Ureter (tissue), 1 donor: ENCODE measurements around the gene AHR. TPM values are rescaled to one million over a fixed set of nuclear protein-coding genes. Genes with fewer than 3 reads are reported as not detected.

Experiments used
- DNase-seq: peaks from one replicate; pipeline ENCODE4 v3.0.0-alpha.2; 2020; ENCODE audit warnings: low spot score
- total RNA-seq: library from RNA; stranded (reverse); gene quantifications from one replicate; pipeline ENCODE4 v1.2.4, GENCODE V29; 2023
- donor health status: DM: yes; HTN: yes; CAD: no.

Gene AHR
- total RNA-seq, 1 donor from 2014 or later = 368 TPM

DNA sequence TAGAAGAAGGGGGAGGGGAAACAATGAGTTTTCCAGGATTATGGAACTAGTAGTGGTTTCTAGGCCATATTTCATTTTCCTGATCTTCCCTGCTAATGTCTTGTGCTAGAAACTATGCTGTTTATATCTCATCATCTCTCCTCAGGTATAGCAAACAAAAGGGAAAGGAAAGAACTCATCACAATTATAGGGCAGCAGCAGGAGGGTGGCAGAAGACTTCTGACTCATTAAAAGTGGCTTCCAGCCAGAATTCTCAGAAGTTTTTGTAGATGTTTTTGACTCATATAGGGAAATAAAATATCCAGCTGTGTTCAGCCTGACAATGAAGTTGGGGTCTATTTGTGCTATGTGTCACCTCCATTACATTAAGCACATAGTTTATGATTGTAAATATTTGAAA lies 6.5 kb downstream of the AHR start:
- no peak for DNase-seq

DNA sequence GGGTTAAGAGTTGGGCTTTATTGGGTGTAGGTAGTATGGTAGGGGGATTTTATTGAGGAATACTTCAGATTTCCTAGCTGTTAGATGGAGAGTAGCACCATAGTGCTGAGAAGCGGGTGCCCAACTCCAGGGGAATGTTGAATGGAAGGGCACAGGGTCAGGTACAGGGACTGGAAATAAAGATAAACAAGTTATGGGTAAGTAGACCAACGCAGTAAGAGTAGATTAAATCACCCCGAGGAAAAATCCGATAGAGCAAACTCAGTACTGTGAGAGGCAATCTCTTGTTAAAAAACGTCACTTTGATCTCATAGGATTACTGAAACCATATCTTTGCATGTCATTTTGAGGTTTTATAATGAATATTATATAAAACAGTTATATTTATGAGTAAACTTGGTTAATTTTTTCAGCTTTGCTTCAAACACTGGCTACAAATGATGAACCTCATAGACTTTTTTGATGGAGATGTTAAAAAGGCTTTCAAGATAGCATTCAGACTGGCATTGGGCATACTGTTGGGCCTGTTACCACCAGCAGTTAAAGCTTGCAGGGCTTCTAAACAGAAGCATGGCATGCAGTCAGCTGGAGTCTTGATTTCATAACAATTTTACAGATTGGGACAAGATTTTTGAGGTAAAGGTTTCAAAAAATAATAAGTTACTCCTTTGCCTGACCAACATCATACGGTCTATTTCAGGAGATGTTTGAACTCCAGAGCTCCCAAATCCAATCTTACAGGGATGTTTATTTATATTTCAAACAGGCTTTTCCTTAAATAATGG lies 7.1 kb downstream of the AHR start:
- DNase-seq = no peak

DNA sequence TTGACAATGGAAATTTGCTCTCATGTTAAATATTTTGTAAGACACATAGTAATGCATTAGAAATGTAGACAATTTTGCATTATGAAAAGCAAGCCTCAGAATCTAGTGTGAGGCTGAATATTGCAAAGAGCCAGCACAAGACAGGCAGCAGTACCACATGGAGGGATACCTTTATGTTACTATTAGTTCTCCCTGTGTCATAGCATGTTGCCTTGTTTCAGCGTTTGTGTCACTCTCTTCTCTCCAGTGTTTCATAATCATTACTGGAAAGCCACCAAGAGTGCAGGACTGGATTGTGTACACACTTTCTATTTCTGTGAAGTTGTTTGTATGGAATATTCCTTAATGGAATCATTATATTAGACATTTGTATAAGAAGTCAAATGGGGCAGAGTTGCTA lies 8.5 kb downstream of the AHR start:
- no peak for DNase-seq

DNA sequence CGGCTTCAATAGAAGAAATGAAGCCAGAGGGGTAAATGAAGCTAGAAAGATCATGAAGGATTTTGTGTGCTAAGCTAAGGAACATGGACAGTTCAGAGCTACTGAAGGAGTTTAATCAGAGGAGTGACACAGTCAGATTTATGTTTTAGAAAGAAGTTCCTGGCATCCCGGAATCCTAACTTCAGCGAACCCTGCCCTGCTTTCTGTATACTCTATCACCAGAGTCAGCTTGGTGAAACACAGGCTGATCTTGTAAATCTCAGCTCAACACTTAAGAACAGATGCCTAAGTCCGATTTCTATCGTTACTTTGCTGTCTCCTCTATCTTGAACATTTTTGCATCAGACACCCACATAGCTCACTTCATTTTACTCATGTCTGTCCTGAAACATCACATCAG lies 9.1 kb downstream of the AHR start:
- no peak for DNase-seq

DNA sequence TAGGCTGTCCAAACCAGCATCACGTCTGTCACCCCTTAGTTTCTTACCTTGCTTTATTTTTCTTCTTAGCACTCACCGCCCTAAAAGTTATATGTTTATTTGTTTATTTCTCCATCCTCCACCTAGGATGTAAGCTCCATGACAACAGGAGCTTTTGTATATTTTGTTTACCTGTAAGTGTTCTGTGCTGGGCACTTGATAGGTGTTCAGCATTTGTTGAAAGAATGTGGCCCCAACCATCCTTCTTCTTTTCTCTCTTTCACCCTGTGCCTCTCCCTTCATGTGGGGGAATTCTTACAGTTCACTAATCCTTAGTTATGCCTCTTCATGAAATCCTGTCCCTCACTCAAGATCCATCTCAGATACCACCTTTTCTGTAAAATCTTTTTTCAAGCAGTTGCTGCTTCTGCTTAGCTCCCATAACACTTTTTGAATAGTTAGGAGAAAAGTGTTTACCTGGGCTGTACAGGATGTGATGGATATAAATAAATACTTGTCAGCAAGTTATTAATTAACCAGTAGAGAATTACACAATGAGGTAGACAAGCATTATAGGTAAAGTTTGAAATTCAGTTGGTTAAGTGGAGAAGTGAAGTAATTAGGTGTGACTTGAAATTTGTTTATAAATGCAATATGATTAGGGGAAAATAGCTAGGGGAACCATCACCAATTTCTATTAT lies 9.7 kb downstream of the AHR start:
- DNase-seq = no peak

DNA sequence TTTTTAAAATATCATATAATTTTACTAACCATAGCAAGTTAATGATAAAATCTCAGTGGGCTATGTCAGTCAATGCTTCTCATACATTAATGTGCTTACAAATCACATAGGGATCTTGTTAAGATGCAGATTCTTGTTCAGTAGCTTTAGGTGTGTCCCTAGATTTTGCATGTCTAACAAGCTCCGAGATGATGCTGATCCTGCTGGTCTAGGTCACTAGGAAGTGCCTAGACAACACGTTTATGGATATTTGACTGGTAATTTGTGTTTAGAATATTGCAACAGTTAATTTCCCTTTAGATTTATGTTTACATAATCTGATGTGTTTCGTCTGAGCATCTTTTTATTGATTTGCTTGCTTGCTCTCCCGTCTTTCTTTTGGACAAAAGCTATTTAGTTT lies 12.7 kb downstream of the AHR start:
- DNase-seq = no peak

DNA sequence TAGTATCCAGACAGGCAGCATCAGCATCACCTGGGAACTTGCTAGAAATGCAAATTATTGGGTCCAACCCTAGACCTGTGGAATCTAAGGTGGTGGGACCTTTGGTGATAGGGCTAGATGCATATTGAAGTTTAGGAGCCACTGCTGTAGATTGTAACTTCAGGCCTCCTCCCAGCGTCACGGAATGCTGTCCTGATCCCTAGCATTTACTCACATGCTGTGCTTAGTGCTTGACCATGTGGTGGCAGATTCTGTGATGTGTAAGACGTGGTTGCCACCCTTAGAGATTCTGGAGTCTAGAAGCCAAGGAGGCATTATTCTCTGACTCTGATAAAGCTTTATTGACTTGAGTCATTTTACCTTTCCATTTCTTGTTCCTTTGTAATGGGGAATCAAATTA lies 13.5 kb downstream of the AHR start:
- DNase-seq = no peak

DNA sequence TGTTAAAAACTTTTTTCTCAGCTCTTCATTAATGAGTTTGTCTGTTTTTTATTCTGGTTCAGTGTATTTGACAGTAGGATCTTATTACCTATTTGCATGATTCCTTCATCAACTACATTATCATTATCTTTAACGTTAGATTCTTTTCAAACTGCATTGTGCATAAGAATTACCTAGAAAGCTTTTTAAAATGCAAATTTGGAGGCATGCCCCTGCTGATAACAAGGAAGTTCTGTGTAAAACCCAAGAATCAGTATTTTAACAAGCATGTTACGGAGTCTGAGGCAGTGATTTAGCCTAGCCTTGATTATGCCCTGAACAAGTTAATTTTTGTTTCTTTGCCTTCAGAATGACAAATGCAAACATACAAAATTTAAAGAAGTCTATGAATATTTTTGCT lies 14.2 kb downstream of the AHR start:
- DNase-seq = no peak

GRCh38 chr7:17313194-17313593 lies 14.7 kb downstream of the AHR start:
- DNase-seq = no peak

- no peak for DNase-seq
Observed at GRCh38 chr7:17315974-17316373, 17.5 kb downstream of the AHR start.

DNA sequence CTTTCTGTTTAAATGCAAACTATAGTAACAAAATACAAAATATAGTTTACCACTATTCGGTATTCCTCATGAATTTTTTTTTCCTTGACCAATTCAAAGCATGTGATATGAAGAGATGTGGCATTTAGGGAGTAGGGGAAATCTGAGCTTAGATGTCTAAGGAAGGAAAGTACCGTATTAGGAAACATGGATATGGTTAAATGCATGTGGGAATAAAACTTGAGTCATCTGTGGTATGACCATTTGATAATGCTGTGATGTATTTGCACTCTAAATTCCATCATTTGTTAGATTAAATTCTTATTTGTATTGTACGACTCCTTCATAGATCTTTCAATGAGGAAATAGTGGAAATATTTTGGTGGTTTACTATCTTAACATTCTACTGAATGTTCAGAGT lies 19.7 kb downstream of the AHR start:
- no peak for DNase-seq

GRCh38 chr7:17319164-17320101 lies 21.0 kb downstream of the AHR start:
- DNase-seq = no peak

DNA sequence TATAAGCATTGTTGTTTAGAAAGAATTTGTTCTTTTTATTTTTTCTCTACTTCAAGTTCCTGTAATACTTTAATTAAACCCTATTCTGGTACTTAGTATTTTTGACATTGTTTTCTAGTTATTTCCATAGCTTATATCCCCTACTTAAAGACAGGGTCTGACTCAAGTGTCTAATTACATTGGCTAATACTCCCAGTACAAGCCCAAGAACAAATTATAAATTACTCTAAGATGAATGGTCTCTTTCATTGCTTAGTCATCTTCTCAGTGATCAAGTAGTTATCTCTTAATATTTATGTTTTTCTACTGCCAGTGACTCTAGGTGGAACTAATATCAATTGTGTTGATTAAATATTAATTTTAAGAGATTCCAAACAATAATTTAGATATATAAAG lies 21.6 kb downstream of the AHR start:
- DNase-seq = no peak

GRCh38 chr7:17320657-17321056 lies 22.2 kb downstream of the AHR start:
- no peak for DNase-seq

GRCh38 chr7:17325364-17325763 lies 26.9 kb downstream of the AHR start:
- no peak for DNase-seq

- DNase-seq = no peak
Observed at GRCh38 chr7:17326378-17326777, 27.9 kb downstream of the AHR start.

- no peak for DNase-seq
Observed at GRCh38 chr7:17328641-17329040, 30.2 kb downstream of the AHR start.

- no peak for DNase-seq
Observed at GRCh38 chr7:17329440-17329839, 31.0 kb downstream of the AHR start.

- DNase-seq = no peak
Observed at GRCh38 chr7:17331891-17332501, 33.5 kb downstream of the AHR start.

DNA sequence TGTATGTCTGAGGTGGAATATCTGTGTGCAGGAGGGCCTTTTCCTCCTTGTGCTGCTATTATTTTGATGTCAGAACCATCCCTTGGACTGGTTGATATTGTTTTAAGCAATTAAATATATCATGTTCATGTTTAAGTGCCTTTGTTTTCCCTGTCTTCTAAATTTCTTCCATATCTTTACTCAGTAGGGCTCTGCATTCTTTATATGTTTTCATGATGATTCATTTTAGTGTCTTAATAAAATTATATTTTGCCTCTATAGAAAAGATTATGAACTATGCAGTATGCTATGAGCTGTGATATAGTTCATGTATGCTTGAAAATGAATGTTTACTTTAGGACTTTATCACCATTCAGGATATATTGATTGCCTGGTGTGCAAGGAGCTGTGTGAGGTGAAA lies 34.8 kb downstream of the AHR start:
- no peak for DNase-seq

DNA sequence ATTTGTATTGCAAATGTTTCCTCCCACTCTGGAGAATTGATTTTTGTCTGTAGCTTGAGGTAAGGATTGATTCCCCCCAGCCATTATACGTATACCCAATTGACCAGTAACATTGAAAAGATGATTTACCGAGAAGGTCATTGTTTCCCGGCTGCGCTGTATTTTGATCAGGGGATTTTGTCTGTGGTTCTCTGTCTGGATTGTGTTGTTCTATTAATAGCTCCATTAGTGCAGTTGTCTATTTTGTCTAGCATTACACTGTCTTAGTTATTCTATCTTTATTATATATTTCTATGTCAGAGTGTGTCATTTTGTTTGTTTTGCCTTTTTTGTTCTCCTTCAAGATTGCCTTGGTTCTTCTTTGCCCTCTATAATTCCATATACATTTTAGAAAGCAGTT lies 37.7 kb downstream of the AHR start:
- DNase-seq = no peak

DNA sequence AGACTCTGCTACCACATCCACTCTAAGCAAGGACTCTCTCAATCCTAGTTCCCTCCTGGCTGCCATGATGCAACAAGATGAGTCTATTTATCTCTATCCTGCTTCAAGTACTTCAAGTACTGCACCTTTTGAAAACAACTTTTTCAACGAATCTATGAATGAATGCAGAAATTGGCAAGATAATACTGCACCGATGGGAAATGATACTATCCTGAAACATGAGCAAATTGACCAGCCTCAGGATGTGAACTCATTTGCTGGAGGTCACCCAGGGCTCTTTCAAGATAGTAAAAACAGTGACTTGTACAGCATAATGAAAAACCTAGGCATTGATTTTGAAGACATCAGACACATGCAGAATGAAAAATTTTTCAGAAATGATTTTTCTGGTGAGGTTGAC lies 40.7 kb downstream of the AHR start:
- DNase-seq = no peak
